Measurements from ENCODE around the gene TPGS1.

TPGS1 gene

GRCh38 chr19:519449-519865 is 12.2 kb downstream of the TPGS1 start:
- H2AFZ ChIP-seq = no peak overlapping the region
- no peaks in the 10 kb centered on the region for H3K27me3 ChIP-seq (ENCODE audit: control insufficient read depth, insufficient read depth, low read length)
- no peak for TF ChIP-seq CTCF (IDR thresholded peaks at IDR 0.05)
- no peak overlapping the region for H3K4me2 ChIP-seq (ENCODE audit: low read length)
- H3K27ac ChIP-seq = no peak overlapping the region
- no peaks in the 10 kb centered on the region for H3K36me3 ChIP-seq (ENCODE audit: control insufficient read depth, insufficient read depth, low read length)
- no peak overlapping the region for H3K9ac ChIP-seq
- H3K79me2 ChIP-seq = peaks cover 7% of the 10 kb centered on the region
- H3K4me3 ChIP-seq (ENCODE audit: low read depth, low read length) = no peak overlapping the region
- no peaks in the 10 kb centered on the region for H3K9me3 ChIP-seq (ENCODE audit: control insufficient read depth, low read length)
- H3K4me1 ChIP-seq = no peaks in the 10 kb centered on the region

DNA sequence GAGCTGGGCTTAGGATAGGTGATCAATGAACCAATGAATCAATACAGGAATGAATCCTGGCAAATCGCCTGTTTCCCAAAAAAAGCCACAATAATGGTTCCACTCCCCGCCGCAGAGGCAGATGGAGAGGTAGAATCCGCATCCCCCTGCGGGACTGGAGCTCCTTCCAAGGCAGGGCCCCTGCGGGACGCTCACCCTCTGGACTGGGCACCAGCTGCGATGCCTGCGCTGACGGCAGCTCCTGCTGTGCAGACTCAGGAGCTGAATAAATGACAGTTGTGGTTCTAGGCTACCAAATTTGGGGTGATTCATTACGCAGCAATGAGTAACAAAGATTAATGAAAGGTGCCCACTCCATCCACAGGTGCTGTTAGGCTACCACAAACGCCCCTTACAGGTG is 15.4 kb downstream of the TPGS1 start:
- Histone ChIP-seq H3K4me2 (ENCODE audit: low read length) (no peak overlapping the region), H3K79me2 (no peaks in the 10 kb centered on the region), H3K9ac (no peak overlapping the region), H3K27ac (no peak overlapping the region), H3K9me3 (ENCODE audit: control insufficient read depth, low read length) (no peaks in the 10 kb centered on the region), H3K4me1 (no peaks in the 10 kb centered on the region), H3K36me3 (ENCODE audit: control insufficient read depth, insufficient read depth, low read length) (no peaks in the 10 kb centered on the region), H3K27me3 (ENCODE audit: control insufficient read depth, insufficient read depth, low read length) (no peaks in the 10 kb centered on the region), H2AFZ (no peak overlapping the region), H3K4me3 (ENCODE audit: low read depth, low read length) (no peak overlapping the region)
- TF ChIP-seq CTCF (IDR thresholded peaks at IDR 0.05) = no peak

DNA sequence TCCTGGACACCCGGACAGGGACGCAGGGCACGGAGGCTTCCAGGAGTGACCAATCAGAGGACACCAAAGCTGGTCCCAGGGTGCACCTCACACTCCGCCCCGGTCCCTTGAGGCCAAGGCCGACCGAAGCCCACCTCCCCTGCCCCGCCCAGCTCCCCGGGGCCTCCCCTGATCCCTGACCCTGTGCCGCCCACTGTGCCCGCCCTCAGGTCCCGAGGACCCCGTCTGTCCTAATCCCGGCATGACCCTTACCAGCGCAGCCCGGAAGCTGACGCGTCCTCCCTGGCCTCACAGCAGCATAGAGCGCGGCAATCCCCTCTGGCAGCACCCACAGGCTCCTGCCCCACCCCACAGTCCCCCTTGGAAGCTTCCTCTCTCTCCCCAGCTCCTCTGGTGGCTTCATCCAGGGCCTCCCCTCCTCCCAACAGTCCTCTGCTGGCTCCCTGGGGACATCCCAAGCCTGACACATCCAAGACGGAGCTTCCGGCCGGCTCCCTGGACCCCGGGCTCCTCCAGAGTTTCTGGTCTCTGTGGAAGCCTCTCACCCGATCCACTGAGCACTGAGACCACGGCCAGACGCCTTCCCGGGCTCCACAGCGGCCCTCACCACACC is 16.9 kb downstream of the TPGS1 start:
- no peaks in the 10 kb centered on the region for H3K79me2 ChIP-seq
- no peak for TF ChIP-seq CTCF (IDR thresholded peaks at IDR 0.05)
- H2AFZ ChIP-seq = no peak overlapping the region
- no peak overlapping the region for H3K4me3 ChIP-seq (ENCODE audit: low read depth, low read length)
- no peaks in the 10 kb centered on the region for H3K27me3 ChIP-seq (ENCODE audit: control insufficient read depth, insufficient read depth, low read length)
- no peak overlapping the region for H3K27ac ChIP-seq
- no peak overlapping the region for H3K9ac ChIP-seq
- H3K4me1 ChIP-seq = no peaks in the 10 kb centered on the region
- H3K36me3 ChIP-seq (ENCODE audit: control insufficient read depth, insufficient read depth, low read length) = no peaks in the 10 kb centered on the region
- no peaks in the 10 kb centered on the region for H3K9me3 ChIP-seq (ENCODE audit: control insufficient read depth, low read length)
- H3K4me2 ChIP-seq (ENCODE audit: low read length) = no peak overlapping the region

DNA sequence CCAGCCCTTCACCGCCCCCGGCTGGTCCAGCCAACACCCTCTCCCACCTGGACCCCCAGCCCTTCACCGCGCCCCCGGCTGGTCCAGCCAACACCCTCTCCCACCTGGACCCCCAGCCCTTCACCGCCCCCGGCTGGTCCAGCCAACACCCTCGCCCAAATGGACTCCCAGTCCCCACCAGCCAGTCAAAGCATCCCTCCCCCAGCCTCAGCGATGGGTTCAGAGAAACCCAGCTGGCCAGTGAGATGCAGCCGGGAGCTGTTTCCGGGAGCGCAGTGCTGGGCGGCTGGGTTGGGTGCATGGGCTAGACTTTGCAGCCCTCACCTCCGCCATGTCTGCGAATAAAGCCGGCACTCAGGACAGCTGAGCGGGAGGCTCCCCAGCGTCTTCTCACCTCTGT is 17.7 kb downstream of the TPGS1 start:
- Histone ChIP-seq H3K27ac (no peak overlapping the region), H3K4me1 (no peaks in the 10 kb centered on the region), H3K9me3 (ENCODE audit: control insufficient read depth, low read length) (no peaks in the 10 kb centered on the region), H3K36me3 (ENCODE audit: control insufficient read depth, insufficient read depth, low read length) (no peaks in the 10 kb centered on the region), H2AFZ (no peak overlapping the region), H3K79me2 (no peaks in the 10 kb centered on the region), H3K27me3 (ENCODE audit: control insufficient read depth, insufficient read depth, low read length) (no peaks in the 10 kb centered on the region), H3K9ac (no peak overlapping the region), H3K4me2 (ENCODE audit: low read length) (no peak overlapping the region), H3K4me3 (ENCODE audit: low read depth, low read length) (no peak overlapping the region)
- TF ChIP-seq CTCF (IDR thresholded peaks at IDR 0.05) = no peak

DNA sequence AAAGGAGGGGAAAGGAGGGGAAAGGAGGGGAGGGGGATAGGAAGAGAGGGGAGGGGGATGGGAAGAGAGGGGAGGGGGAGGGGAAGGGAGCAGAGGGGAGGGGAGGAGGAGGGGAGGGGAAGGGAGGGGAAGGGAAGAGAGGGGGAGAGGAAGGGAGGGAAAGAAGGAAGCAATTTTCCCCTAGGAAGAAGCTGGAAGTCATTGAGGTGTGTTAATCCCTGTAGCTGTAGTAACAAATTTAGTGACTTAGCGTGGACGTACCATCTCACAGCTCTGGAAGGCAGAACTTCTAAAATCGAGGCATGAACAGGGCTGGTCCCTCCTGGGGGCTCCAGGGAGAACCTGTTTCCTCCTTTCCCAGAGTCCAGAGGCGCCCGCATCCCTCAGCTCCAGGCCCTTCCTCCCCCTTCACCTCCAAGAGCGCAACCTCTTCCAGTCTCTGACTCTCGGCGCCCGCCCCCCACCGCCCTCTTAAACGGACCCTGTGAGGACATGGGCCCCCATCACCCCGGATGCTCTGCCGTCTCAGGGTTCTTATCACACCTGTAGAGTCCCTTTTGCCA is 18.6 kb downstream of the TPGS1 start:
- H3K4me2 ChIP-seq (ENCODE audit: low read length) = no peak overlapping the region
- H3K27me3 ChIP-seq (ENCODE audit: control insufficient read depth, insufficient read depth, low read length) = no peaks in the 10 kb centered on the region
- no peaks in the 10 kb centered on the region for H3K9me3 ChIP-seq (ENCODE audit: control insufficient read depth, low read length)
- no peak for TF ChIP-seq CTCF (IDR thresholded peaks at IDR 0.05)
- no peak overlapping the region for H2AFZ ChIP-seq
- H3K4me1 ChIP-seq = no peaks in the 10 kb centered on the region
- H3K36me3 ChIP-seq (ENCODE audit: control insufficient read depth, insufficient read depth, low read length) = no peaks in the 10 kb centered on the region
- no peak overlapping the region for H3K27ac ChIP-seq
- no peaks in the 10 kb centered on the region for H3K79me2 ChIP-seq
- H3K4me3 ChIP-seq (ENCODE audit: low read depth, low read length) = no peak overlapping the region
- H3K9ac ChIP-seq = no peak overlapping the region

All from parathyroid adenoma (tissue), 2 donors.